Cardiac fibroblast (primary cell): ENCODE measurements around the gene ATOX1.

Source experiments
- DNase-seq, 2 donors: peaks; one replicate each; pipeline versions ENCODE4 v3.0.0 to v3.0.0-alpha.2; 2010; ENCODE audit warnings: low read depth in 2 of 2
- H3K4me3 ChIP-seq, 2 donors: replicated peaks in 1 of 2; 1 replicate in 1 of 2; 2 replicates in 1 of 2; pipeline ENCODE4 v1.5.1; 2011; ENCODE audit warnings: low read depth in 2 of 2, low read length in 2 of 2, mild to moderate bottlenecking in 2 of 2, moderate library complexity in 1 of 2
- CTCF ChIP-seq: IDR thresholded peaks from one replicate; pipeline ENCODE4 v1.5.1; 2011; ENCODE audit warnings: low read depth, mild to moderate bottlenecking, low read length, inconsistent platforms

Gene ATOX1

GRCh38 chr5:151770383-151771258, 12.2 kb upstream of the ATOX1 start:
- TF ChIP-seq CTCF, result no peak
- peak; percentile 82 to 92 for DNase-seq
- H3K4me3 ChIP-seq, result peak overlapping the region; percentile 41 to 56

GRCh38 chr5:151766975-151767374, 8.5 kb upstream of the ATOX1 start:
- no peak for DNase-seq
- no peak for TF ChIP-seq CTCF
- H3K4me3 ChIP-seq, result no peak overlapping the region

- H3K4me3 ChIP-seq, result no peak overlapping the region
- TF ChIP-seq CTCF, result no peak
- DNase-seq, result no peak
Measured at GRCh38 chr5:151764801-151765200, 6.4 kb upstream of the ATOX1 start.

GRCh38 chr5:151758141-151758429, 346 bp downstream of the ATOX1 start:
- no peak for DNase-seq
- TF ChIP-seq CTCF, result no peak
- peak overlapping the region; percentile 86 to 87 for H3K4me3 ChIP-seq

GRCh38 chr5:151757233-151758140, 944 bp downstream of the ATOX1 start:
- TF ChIP-seq CTCF, result no peak
- H3K4me3 ChIP-seq, result peak overlapping the region; percentile 86 to 87
- DNase-seq, result no peak

GRCh38 chr5:151755383-151755782, 3.0 kb downstream of the ATOX1 start:
- no peak for DNase-seq
- TF ChIP-seq CTCF, result no peak
- H3K4me3 ChIP-seq, result no peak overlapping the region
